ENCODE results near the gene RCVRN.

- TF ChIP-seq MAX (IDR thresholded peaks at IDR 0.05), result no peak
- no peak for TF ChIP-seq TAF1 (IDR thresholded peaks at IDR 0.05; ENCODE audit: low read depth)
- TF ChIP-seq ZBTB7A (IDR thresholded peaks at IDR 0.05; ENCODE audit: low read depth), result no peak
- TF ChIP-seq REST (IDR thresholded peaks at IDR 0.05; ENCODE audit: low read depth), result no peak
- no peak for TF ChIP-seq CEBPB (IDR thresholded peaks at IDR 0.05)
- TF ChIP-seq EP300 (IDR thresholded peaks at IDR 0.05; ENCODE audit: borderline replicate concordance), result no peak
- TF ChIP-seq TEAD4 (IDR thresholded peaks at IDR 0.05), result no peak
- no peak for TF ChIP-seq USF1 (IDR thresholded peaks at IDR 0.05)
- no peak for TF ChIP-seq FOXM1 (IDR thresholded peaks at IDR 0.05; ENCODE audit: borderline replicate concordance, low read depth)
- no peak for TF ChIP-seq YY1 (IDR thresholded peaks at IDR 0.05; ENCODE audit: low read depth)
- TF ChIP-seq NFIC (IDR thresholded peaks at IDR 0.05), result no peak
- no peak for TF ChIP-seq RAD21 (IDR thresholded peaks at IDR 0.05; ENCODE audit: low read depth)
- TF ChIP-seq TCF12 (IDR thresholded peaks at IDR 0.05; ENCODE audit: low read depth), result no peak
- TF ChIP-seq EGR1 (IDR thresholded peaks at IDR 0.05), result no peak
Observed at GRCh38 chr17:9916108-9916507, 11.0 kb upstream of the RCVRN start.

Data from Ishikawa (cell line).